Neural cell (in vitro differentiated cells): ENCODE measurements around the gene CSF1. TPM values are rescaled to one million over a fixed set of nuclear protein-coding genes. Genes with fewer than 3 reads are reported as not detected.

ENCODE experiments used
- H2AFZ ChIP-seq: fragments of 200-600, 300-800 bp; sonication (generic), shearing (Covaris generic); 2 replicates; pipeline ENCODE4 v1.6.0; 2014; ENCODE audit warnings: low read depth, mild to moderate bottlenecking, antibody characterized with exemption, low read length, moderate library complexity
- H3F3A ChIP-seq: fragments of 200-600 bp; shearing (Covaris generic); 2 replicates; pipeline ENCODE4 v1.6.1; 2016; ENCODE audit warnings: mild to moderate bottlenecking, moderate library complexity, mixed read lengths, antibody characterized with exemption, low read length; ENCODE audit not compliant: insufficient read depth, poor library complexity, severe bottlenecking
- H3K27ac ChIP-seq: fragments of 200-600, 300-800 bp; sonication (generic), shearing (Covaris generic); 2 replicates; pipeline ENCODE4 v1.5.1; 2014; ENCODE audit warnings: mild to moderate bottlenecking, low read length, moderate library complexity
- H3K27me3 ChIP-seq: fragments of 300-800, 200-600 bp; sonication (generic), shearing (Covaris generic); 2 replicates; pipeline ENCODE4 v1.6.0; 2014; ENCODE audit warnings: mild to moderate bottlenecking, low read depth, low read length, moderate library complexity; ENCODE audit not compliant: insufficient read depth
- H3K36me3 ChIP-seq: fragments of 300-800, 200-600 bp; sonication (generic), shearing (Covaris generic); 2 replicates; pipeline ENCODE4 v1.5.1; 2014; ENCODE audit warnings: mild to moderate bottlenecking, antibody characterized with exemption, low read length, moderate library complexity; ENCODE audit not compliant: insufficient read depth
- H3K4me2 ChIP-seq: fragments of 300-800, 200-600 bp; sonication (generic), shearing (Covaris generic); 2 replicates; pipeline ENCODE4 v1.6.0; 2014; ENCODE audit warnings: mild to moderate bottlenecking, low read length
- H3K4me3 ChIP-seq: fragments of 300-800, 200-600 bp; sonication (generic), shearing (Covaris generic); 2 replicates; pipeline ENCODE4 v1.5.1; 2014; ENCODE audit warnings: mild to moderate bottlenecking, low read length, moderate library complexity
- H3K79me2 ChIP-seq: fragments of 200-600 bp; shearing (Covaris generic); replicated peaks from 2 replicates; pipeline ENCODE4 v1.6.0; 2014; ENCODE audit warnings: mild to moderate bottlenecking, low read length, moderate library complexity; ENCODE audit not compliant: insufficient read depth
- H3K9ac ChIP-seq: fragments of 300-800, 200-600 bp; sonication (generic), shearing (Covaris generic); 2 replicates; pipeline ENCODE4 v1.6.1; 2016; ENCODE audit warnings: mild to moderate bottlenecking, low read length, mixed read lengths
- H3K9me2 ChIP-seq: fragments of 200-600 bp; shearing (Covaris generic); 2 replicates; pipeline ENCODE4 v1.6.1; 2016; ENCODE audit warnings: mild to moderate bottlenecking, low read length, mixed read lengths; ENCODE audit not compliant: insufficient read depth
- H3K9me3 ChIP-seq: fragments of 200-600, 300-800 bp; sonication (generic), shearing (Covaris generic); 2 replicates; pipeline ENCODE4 v1.6.1; 2016; ENCODE audit warnings: mild to moderate bottlenecking, mixed run types, low read length, moderate library complexity, mixed read lengths
- H4K20me1 ChIP-seq: fragments of 200-600 bp; shearing (Covaris generic); 2 replicates; pipeline ENCODE4 v1.6.1; 2016; ENCODE audit warnings: mild to moderate bottlenecking, mixed run types; ENCODE audit not compliant: insufficient read depth
- CTCF ChIP-seq: fragments of 450-650 bp; IDR thresholded peaks from 2 replicates; pipeline ENCODE4 v1.5.1; 2014; ENCODE audit warnings: antibody characterized with exemption, mild to moderate bottlenecking, moderate library complexity; ENCODE audit not compliant: poor library complexity, severe bottlenecking
- EP300 ChIP-seq: fragments of 450-650 bp; conservative IDR thresholded peaks from 2 replicates; pipeline ENCODE4 v1.6.1; 2014; ENCODE audit warnings: antibody characterized with exemption, mild to moderate bottlenecking, moderate library complexity; ENCODE audit not compliant: poor library complexity, severe bottlenecking
- EZH2 ChIP-seq: fragments of 200-600, 300-800 bp; shearing (Covaris generic), sonication (generic); IDR thresholded peaks from 2 replicates; pipeline ENCODE4 v1.6.1; 2014; ENCODE audit warnings: antibody characterized with exemption, low read length, borderline replicate concordance, mild to moderate bottlenecking; ENCODE audit not compliant: insufficient read depth, poor library complexity, severe bottlenecking
- MXI1 ChIP-seq: fragments of 450-650 bp; conservative IDR thresholded peaks from 2 replicates; pipeline ENCODE4 v1.6.1; 2014; ENCODE audit warnings: antibody characterized with exemption, mild to moderate bottlenecking; ENCODE audit not compliant: poor library complexity, severe bottlenecking
- POLR2AphosphoS5 ChIP-seq: IDR thresholded peaks from 2 replicates; pipeline ENCODE4 v1.6.1; 2012
- RAD21 ChIP-seq: fragments of 450-650 bp; conservative IDR thresholded peaks from 2 replicates; pipeline ENCODE4 v1.6.1; 2014; ENCODE audit warnings: antibody characterized with exemption, mild to moderate bottlenecking, moderate library complexity
- REST ChIP-seq: IDR thresholded peaks from 2 replicates; pipeline ENCODE4 v1.6.1; 2012; ENCODE audit warnings: borderline replicate concordance
- SMC3 ChIP-seq: fragments of 450-650 bp; conservative IDR thresholded peaks from 2 replicates; pipeline ENCODE4 v1.6.1; 2014; ENCODE audit warnings: antibody characterized with exemption, mild to moderate bottlenecking, moderate library complexity; ENCODE audit not compliant: poor library complexity
- TAF1 ChIP-seq: IDR thresholded peaks from 2 replicates; pipeline ENCODE4 v1.6.1; 2012; ENCODE audit warnings: low read depth
- polyA plus RNA-seq: library from polyadenylated mRNA; depleted of rRNA; stranded (reverse); fragments of >200 nt; gene quantifications from 2 replicates; pipeline ENCODE4 v1.2.3, GENCODE V29; 2014

Gene CSF1
- polyA plus RNA-seq, 1 donor from 2014 or later, result 0.30 TPM

- Histone ChIP-seq H4K20me1 (no peaks in the 10 kb centered on the region), H3K9ac (no peak overlapping the region), H3K9me2 (no peaks in the 10 kb centered on the region), H3K27ac (no peak overlapping the region), H2AFZ (no peak overlapping the region), H3K36me3 (no peaks in the 10 kb centered on the region), H3K79me2 (no peaks in the 10 kb centered on the region), H3F3A (no peaks in the 10 kb centered on the region), H3K4me3 (no peak overlapping the region), H3K4me2 (no peak overlapping the region), H3K9me3 (peaks cover 4% of the 10 kb centered on the region), H3K27me3 (no peaks in the 10 kb centered on the region)
- TF ChIP-seq EZH2 (no peak), POLR2AphosphoS5 (no peak), RAD21 (no peak), TAF1 (no peak), REST (no peak), EP300 (no peak), SMC3 (no peak), MXI1 (no peak), CTCF (no peak)
These were observed 23.4 kb downstream of the CSF1 start for GRCh38 chr1:109933856-109934711.

GRCh38 chr1:109935451-109935900 is 24.8 kb downstream of the CSF1 start:
- no peak overlapping the region for H3K27ac ChIP-seq
- TF ChIP-seq SMC3 (no peak), MXI1 (no peak), EZH2 (no peak), CTCF (no peak), EP300 (no peak), REST (no peak), TAF1 (no peak), RAD21 (no peak), POLR2AphosphoS5 (no peak)
- no peaks in the 10 kb centered on the region for H3K27me3 ChIP-seq

More at GRCh38 chr1:109935451-109935900, 24.8 kb downstream of the CSF1 start:
- no peaks in the 10 kb centered on the region for H3K9me2 ChIP-seq
- no peaks in the 10 kb centered on the region for H3F3A ChIP-seq
- H4K20me1 ChIP-seq, result no peaks in the 10 kb centered on the region
- H3K9ac ChIP-seq, result no peak overlapping the region
- H3K9me3 ChIP-seq, result peaks cover 4% of the 10 kb centered on the region
- no peak overlapping the region for H3K4me3 ChIP-seq
- no peaks in the 10 kb centered on the region for H3K79me2 ChIP-seq
- H2AFZ ChIP-seq, result no peak overlapping the region
- no peak overlapping the region for H3K4me2 ChIP-seq
- no peaks in the 10 kb centered on the region for H3K36me3 ChIP-seq
